Endodermal cell (in vitro differentiated cells): ENCODE results near the gene PNMA6E. TPM values are rescaled to one million over a fixed set of nuclear protein-coding genes. Genes with fewer than 3 reads are reported as not detected.

Experiments used
- DNase-seq: peaks from one replicate; pipeline ENCODE4 v3.0.0-alpha.2; 2017
- H3K27ac ChIP-seq: 2 replicates; pipeline ENCODE4 v1.5.1; 2013; ENCODE audit warnings: mild to moderate bottlenecking, low read depth, low read length, moderate library complexity
- H3K27me3 ChIP-seq: 2 replicates; pipeline ENCODE4 v1.6.1; 2013; ENCODE audit warnings: mild to moderate bottlenecking, low read length, moderate library complexity; ENCODE audit not compliant: insufficient read depth, control insufficient read depth, poor library complexity, severe bottlenecking
- H3K36me3 ChIP-seq: 2 replicates; pipeline ENCODE4 v1.7.0; 2013; ENCODE audit warnings: mild to moderate bottlenecking, low read length, moderate library complexity; ENCODE audit not compliant: control insufficient read depth, insufficient read depth
- H3K4me1 ChIP-seq: one replicate; pipeline ENCODE4 v1.7.0; 2013; ENCODE audit warnings: low read length; ENCODE audit not compliant: control insufficient read depth, insufficient read depth
- H3K4me3 ChIP-seq: 2 replicates; pipeline ENCODE4 v1.5.1; 2013; ENCODE audit warnings: mild to moderate bottlenecking, low read length, moderate library complexity
- H3K9ac ChIP-seq: 2 replicates; pipeline ENCODE4 v1.6.1; 2013; ENCODE audit warnings: mild to moderate bottlenecking, low read length, moderate library complexity; ENCODE audit not compliant: poor library complexity, severe bottlenecking; ENCODE audit errors: extremely low read depth
- H3K9me3 ChIP-seq: 2 replicates; pipeline ENCODE4 v1.6.1; 2013; ENCODE audit warnings: mild to moderate bottlenecking, low read length, moderate library complexity; ENCODE audit not compliant: control insufficient read depth
- H3K27ac Mint-ChIP-seq: 2 replicates; pipeline ENCODE4 v1.8.0; 2020; ENCODE audit warnings: mixed read lengths
- H3K27me3 Mint-ChIP-seq: 2 replicates; pipeline ENCODE4 v1.8.0; 2021; ENCODE audit warnings: mild to moderate bottlenecking, mixed read lengths; ENCODE audit not compliant: insufficient read depth
- H3K36me3 Mint-ChIP-seq: 2 replicates; pipeline ENCODE4 v1.8.0; 2020; ENCODE audit warnings: low read depth, mixed read lengths
- H3K4me1 Mint-ChIP-seq: 2 replicates; pipeline ENCODE4 v1.8.0; 2020; ENCODE audit warnings: mixed read lengths
- H3K4me3 Mint-ChIP-seq: 2 replicates; pipeline ENCODE4 v1.8.0; 2020; ENCODE audit warnings: mild to moderate bottlenecking, moderate library complexity, mixed read lengths
- H3K9me3 Mint-ChIP-seq: 2 replicates; pipeline ENCODE4 v1.8.0; 2020; ENCODE audit warnings: mild to moderate bottlenecking, mixed read lengths
- WGBS, 2 experiments: methylation state at CpG; one replicate each; pipeline versions ENCODE4 v1.1.5 to v1.1.7; 2013; ENCODE audit warnings: missing lambda C conversion rate in 2 of 2, mixed read lengths in 1 of 2; ENCODE audit not compliant: insufficient coverage in 1 of 2, insufficient read length in 1 of 2; 5-methylcytosine and 5-hydroxymethylcytosine counted together
- total RNA-seq, 2 donors: library from RNA; stranded (reverse); fragmentation: NEBNext Ultra II Directional in 1 of 2; extraction: Animal tissue kit (Norgen Biotek cat#: 25700) in 1 of 2; gene quantifications; 2 replicates in 1 of 2; 3 replicates in 1 of 2; pipeline ENCODE4 v1.2.1, GENCODE V29; 2021
- TF ChIP-seq, protein P1 (sequence below): fragments of 200-600 bp; sonication (generic); conservative IDR thresholded peaks from 2 replicates; pipeline ENCODE4 v1.5.0; 2021; ENCODE audit warnings: antibody characterized with exemption, mild to moderate bottlenecking

PNMA6E gene
- total RNA-seq, 2 donors from 2014 or later = not detected

DNA sequence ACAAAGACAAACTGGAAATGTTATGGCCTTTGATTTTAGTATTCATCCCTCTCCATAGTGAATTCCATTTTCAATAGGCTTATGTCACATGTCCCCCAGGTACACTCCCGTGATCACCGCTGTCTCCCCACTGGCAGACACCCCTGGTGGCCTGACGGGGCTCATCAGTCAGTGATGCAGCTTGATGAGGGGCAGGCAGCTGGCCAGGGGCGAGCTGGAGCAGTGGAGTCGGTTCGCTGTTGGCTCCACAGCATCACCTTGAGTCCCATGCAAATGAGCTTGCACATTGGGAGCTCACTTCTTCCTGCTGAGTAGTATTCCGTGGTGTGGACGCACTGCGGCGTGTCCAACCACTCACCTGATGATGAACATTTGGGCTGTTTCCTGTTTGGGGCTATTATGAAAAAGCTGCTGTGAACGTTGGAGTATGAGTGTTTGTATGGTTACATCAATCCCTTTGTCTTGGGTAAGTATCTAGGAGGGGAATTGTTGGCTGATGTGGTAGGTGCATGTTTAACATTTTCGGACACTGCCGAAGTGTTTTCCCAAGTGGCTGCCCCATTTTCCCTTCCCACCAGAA, 39.5 kb upstream of the PNMA6E start:
- Mint-ChIP-seq H3K9me3 (peaks cover 65% of the 10 kb centered on the region), H3K4me3 (no peak overlapping the region), H3K27me3 (no peaks in the 10 kb centered on the region), H3K36me3 (no peaks in the 10 kb centered on the region), H3K4me1 (no peaks in the 10 kb centered on the region), H3K27ac (no peak overlapping the region)
- no peak overlapping the region for H3K4me3 ChIP-seq
- no peaks in the 10 kb centered on the region for H3K27me3 ChIP-seq
- H3K9me3 ChIP-seq = no peaks in the 10 kb centered on the region
- no peaks in the 10 kb centered on the region for H3K4me1 ChIP-seq
- DNase-seq = no peak
- WGBS, 2 experiments = 81 to 88% methylated on average over 5 to 11 of the region's 13 CpGs
- no peaks in the 10 kb centered on the region for H3K36me3 ChIP-seq
- H3K27ac ChIP-seq = no peak overlapping the region
- TF ChIP-seq, protein P1, sequence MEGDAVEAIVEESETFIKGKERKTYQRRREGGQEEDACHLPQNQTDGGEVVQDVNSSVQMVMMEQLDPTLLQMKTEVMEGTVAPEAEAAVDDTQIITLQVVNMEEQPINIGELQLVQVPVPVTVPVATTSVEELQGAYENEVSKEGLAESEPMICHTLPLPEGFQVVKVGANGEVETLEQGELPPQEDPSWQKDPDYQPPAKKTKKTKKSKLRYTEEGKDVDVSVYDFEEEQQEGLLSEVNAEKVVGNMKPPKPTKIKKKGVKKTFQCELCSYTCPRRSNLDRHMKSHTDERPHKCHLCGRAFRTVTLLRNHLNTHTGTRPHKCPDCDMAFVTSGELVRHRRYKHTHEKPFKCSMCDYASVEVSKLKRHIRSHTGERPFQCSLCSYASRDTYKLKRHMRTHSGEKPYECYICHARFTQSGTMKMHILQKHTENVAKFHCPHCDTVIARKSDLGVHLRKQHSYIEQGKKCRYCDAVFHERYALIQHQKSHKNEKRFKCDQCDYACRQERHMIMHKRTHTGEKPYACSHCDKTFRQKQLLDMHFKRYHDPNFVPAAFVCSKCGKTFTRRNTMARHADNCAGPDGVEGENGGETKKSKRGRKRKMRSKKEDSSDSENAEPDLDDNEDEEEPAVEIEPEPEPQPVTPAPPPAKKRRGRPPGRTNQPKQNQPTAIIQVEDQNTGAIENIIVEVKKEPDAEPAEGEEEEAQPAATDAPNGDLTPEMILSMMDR = no peak
- H3K9ac ChIP-seq = no peak overlapping the region

DNA sequence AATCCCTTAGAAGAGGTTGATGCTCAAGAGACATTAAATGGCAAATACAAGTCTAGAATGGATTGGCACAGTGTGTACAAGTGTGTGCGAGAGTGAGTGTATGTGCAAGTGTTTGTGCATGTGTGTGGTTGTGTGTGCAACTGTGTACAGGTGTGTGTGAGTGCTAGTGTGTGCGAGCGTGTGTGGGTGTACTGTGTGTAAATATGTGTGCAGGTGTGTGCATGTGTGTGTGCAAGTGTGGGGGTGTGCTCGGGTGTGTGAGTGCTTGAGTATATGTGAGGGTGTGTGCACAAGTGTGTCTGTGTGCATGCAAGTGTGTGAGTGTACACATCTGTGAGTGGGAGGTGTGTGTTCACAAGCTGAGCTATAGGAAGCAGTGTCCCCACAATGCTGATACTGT, 38.8 kb upstream of the PNMA6E start:
- Mint-ChIP-seq H3K27me3 (no peaks in the 10 kb centered on the region), H3K4me3 (no peak overlapping the region), H3K4me1 (no peaks in the 10 kb centered on the region), H3K9me3 (peaks cover 65% of the 10 kb centered on the region), H3K27ac (no peak overlapping the region), H3K36me3 (no peaks in the 10 kb centered on the region)
- Histone ChIP-seq H3K4me1 (no peaks in the 10 kb centered on the region), H3K9ac (no peak overlapping the region), H3K9me3 (no peaks in the 10 kb centered on the region), H3K27ac (no peak overlapping the region), H3K27me3 (no peaks in the 10 kb centered on the region), H3K4me3 (no peak overlapping the region), H3K36me3 (no peaks in the 10 kb centered on the region)
- WGBS, 2 experiments = 89% methylated on average over 4 of the region's 4 CpGs; no CpG with 5 or more reads in 1 of the 2 experiments
- DNase-seq = no peak
- TF ChIP-seq, protein P1 = no peak

DNA sequence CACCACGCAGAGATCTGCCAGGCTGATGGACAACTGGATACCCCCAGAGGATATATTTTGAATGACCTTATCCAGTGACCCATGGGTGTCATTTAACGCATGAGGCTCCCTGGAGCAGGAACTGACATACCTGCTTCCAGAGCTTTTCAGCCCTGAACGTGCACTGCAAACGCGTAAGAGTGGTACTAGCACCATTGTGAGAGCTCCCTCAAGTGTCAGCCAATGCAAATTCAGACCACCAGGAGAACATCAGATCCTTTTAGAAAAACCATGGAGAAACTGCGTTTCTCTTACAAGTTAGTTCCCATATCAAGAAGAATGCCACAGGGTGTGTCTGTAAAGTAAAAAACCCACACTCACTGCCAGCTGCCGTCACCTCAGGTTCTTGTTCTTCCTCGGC, 37.4 kb upstream of the PNMA6E start:
- no peaks in the 10 kb centered on the region for H3K27me3 Mint-ChIP-seq
- TF ChIP-seq, protein P1 = peak; percentile 61
- H3K36me3 Mint-ChIP-seq = no peaks in the 10 kb centered on the region
- Histone ChIP-seq H3K9ac (no peak overlapping the region), H3K36me3 (no peaks in the 10 kb centered on the region), H3K4me1 (no peaks in the 10 kb centered on the region), H3K27me3 (no peaks in the 10 kb centered on the region), H3K9me3 (no peaks in the 10 kb centered on the region), H3K27ac (no peak overlapping the region), H3K4me3 (no peak overlapping the region)
- no peak overlapping the region for H3K27ac Mint-ChIP-seq
- H3K4me3 Mint-ChIP-seq = no peak overlapping the region
- WGBS, 2 experiments = 52 to 56% methylated on average over 4 to 8 of the region's 8 CpGs
- peaks cover 71% of the 10 kb centered on the region for H3K9me3 Mint-ChIP-seq
- DNase-seq = no peak
- H3K4me1 Mint-ChIP-seq = no peaks in the 10 kb centered on the region
